NOMO-1 treated with DMSO at 0.1 percent for 48 hours (cell line): ENCODE measurements around the gene IGFLR1.
"Not testable (repeated sequence)": the region's sequence is repeated elsewhere in the genome, so short reads cannot be mapped to it uniquely, and the experiment has no call there.

ENCODE experiments used
- DNase-seq: peaks from one replicate; lab custom pipeline; 2025; ENCODE audit not compliant: unreplicated experiment; lab: John Stamatoyannopoulos, UW

IGFLR1 gene

DNA sequence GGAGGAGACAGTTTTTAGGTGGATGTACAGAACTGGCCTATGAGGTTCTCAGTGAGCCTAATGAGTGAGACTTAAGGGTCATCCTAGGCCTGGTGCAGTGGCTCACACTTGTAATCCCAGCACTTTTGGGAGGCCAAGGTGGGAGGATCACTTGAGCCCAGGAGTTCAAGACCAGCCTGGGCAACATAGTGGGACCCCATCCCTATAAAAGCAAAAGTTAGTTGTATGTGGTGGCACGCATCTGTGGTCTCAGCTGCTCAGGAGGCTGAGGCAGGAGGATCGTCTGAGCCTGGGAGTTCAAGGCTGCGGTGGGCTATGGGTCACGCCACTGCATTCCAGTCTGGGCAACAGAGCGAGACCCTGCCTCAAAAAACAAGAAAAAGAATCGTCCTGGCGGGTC lies 18.1 kb downstream of the IGFLR1 start:
- not testable (repeated sequence) for DNase-seq

DNA sequence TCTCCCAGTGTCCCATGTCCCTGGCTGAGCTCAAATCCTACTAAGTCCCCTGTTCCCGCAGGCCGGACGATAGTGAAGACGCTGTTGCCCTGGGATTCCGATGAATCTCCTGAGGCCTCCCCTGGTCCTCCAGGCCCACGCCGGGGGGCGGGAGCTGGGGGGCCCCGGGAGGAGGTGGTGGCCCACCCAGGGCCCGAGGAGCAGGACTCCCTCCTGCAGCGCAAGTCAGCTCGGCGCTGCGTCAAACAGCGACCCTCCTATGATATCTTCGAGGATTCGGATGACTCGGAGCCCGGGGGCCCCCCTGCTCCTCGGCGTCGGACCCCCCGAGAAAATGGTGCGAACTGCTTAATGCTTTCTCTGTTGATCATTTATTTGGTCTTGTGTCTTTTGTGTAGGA lies 18.6 kb downstream of the IGFLR1 start:
- no peak for DNase-seq

DNA sequence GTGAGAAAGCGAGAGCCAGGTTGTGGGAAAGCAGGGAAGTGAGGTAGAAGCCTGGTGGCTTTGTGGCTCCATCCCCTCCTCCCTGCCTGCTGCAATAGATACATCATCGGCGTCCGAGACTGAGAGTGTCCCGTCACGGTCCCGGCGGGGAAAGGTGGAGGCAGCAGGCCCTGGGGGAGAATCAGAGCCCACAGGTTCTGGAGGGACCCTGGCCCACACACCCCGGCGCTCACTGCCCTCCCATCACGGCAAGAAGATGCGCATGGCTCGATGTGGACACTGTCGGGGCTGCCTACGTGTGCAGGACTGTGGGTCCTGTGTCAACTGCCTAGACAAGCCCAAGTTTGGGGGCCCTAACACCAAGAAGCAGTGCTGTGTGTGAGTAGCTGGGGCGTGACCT lies 19.4 kb downstream of the IGFLR1 start:
- DNase-seq, result no peak

DNA sequence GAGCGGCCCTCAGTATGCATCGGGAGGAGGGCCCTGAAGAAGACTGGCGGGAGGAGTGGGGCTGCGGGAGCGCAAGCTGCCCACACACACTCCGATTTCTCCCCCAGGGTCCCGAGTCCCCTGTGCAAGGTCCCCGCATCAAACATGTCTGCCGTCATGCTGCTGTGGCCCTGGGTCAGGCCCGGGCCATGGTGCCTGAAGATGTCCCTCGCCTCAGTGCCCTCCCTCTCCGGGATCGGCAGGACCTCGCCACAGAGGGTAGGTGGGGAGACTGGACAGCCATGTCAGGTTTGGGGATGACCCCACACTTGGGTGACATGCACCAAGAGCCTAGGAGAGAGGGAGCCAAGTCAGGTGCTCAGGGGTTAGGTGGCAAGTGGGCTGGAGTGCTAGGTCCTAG lies 19.8 kb downstream of the IGFLR1 start:
- no peak for DNase-seq

DNA sequence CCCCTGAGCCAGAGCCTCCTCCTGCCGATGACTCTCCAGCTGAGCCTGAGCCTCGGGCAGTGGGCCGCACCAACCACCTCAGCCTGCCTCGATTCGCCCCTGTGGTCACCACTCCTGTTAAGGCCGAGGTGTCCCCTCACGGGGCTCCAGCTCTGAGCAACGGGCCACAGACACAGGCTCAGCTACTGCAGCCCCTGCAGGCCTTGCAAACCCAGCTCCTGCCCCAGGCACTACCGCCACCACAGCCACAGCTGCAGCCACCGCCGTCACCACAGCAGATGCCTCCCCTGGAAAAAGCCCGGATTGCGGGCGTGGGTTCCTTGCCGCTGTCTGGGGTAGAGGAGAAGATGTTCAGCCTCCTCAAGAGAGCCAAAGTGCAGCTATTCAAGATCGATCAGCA lies 20.9 kb downstream of the IGFLR1 start:
- DNase-seq, result no peak

DNA sequence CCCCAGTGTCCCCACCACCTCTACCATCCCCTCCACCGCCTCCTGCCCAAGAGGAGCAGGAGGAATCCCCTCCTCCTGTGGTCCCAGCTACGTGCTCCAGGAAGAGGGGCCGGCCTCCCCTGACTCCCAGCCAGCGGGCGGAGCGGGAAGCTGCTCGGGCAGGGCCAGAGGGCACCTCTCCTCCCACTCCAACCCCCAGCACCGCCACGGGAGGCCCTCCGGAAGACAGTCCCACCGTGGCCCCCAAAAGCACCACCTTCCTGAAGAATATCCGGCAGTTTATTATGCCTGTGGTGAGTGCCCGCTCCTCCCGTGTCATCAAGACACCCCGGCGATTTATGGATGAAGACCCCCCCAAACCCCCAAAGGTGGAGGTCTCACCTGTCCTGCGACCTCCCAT lies 21.6 kb downstream of the IGFLR1 start:
- DNase-seq, result no peak

DNA sequence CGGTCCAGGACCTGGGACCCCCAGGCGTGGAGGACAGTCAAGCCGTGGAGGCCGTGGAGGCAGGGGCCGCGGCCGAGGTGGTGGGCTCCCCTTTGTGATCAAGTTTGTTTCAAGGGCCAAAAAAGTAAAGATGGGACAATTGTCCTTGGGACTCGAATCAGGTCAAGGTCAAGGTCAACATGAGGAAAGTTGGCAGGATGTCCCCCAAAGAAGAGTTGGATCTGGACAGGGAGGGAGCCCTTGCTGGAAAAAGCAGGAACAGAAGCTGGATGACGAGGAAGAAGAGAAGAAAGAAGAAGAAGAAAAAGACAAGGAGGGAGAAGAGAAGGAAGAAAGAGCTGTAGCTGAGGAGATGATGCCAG lies 22.1 kb downstream of the IGFLR1 start:
- DNase-seq, result no peak

DNA sequence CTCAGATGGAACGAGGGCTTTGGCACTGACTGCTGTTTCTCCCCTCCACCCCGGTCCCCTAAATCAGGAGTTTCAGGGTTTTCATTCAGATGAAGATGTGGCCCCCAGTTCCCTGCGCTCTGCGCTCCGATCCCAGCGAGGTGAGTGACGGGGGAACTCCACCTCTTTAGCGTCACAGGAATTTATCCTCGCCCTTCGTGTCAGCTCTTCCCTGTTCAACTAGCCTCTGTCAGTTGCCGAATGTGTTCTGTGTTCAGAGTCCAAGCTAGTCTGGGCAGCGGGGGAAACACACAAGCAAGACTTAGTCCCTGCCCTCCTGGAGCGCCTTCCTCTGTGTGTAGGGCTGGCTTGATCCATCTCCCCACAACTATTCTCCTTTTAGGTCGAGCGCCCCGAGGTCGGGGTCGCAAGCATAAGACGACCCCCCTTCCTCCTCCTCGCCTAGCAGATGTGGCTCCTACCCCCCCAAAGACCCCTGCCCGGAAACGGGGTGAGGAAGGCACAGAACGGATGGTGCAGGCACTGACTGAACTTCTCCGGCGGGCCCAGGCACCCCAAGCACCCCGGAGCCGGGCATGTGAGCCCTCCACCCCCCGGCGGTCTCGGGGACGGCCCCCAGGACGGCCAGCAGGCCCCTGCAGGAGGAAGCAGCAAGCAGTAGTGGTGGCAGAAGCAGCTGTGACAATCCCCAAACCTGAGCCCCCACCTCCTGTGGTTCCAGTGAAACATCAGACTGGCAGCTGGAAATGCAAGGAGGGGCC lies 22.7 kb downstream of the IGFLR1 start:
- no peak for DNase-seq

DNA sequence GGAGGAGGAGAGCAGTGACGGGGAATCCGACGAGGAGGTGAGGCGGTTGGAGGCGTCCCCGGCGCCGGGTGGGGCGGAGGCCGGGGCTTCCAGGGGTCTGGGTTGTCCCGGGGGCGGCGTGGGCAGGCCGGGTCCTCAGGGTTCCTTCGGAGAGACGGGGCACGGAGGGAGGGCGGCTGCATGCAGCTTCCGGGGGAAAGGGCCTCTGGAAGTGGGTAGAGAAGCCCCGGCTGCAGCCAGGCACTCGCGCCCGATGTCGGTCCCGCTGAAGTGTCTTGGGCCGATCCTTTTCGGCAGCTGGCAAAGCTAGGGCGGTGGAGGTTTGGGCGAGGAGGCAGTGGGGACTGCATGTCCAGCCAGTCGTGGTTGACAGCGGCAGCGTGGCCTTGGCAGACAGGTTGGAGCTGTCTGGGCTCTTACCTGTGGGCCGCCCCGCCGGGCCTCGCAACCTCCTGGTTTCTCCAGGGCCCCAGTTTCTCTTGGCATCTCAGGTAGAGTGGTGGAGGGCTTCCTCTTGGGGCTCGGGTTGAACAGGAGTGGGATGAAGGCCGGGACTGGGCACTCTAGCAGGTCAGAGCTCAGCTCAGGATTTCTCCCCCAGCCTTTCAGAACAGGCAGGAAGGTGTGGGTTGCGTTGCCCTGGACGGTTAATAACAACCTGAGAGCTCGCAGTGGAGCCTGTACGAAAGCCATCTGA lies 23.8 kb downstream of the IGFLR1 start:
- DNase-seq, result no peak

DNA sequence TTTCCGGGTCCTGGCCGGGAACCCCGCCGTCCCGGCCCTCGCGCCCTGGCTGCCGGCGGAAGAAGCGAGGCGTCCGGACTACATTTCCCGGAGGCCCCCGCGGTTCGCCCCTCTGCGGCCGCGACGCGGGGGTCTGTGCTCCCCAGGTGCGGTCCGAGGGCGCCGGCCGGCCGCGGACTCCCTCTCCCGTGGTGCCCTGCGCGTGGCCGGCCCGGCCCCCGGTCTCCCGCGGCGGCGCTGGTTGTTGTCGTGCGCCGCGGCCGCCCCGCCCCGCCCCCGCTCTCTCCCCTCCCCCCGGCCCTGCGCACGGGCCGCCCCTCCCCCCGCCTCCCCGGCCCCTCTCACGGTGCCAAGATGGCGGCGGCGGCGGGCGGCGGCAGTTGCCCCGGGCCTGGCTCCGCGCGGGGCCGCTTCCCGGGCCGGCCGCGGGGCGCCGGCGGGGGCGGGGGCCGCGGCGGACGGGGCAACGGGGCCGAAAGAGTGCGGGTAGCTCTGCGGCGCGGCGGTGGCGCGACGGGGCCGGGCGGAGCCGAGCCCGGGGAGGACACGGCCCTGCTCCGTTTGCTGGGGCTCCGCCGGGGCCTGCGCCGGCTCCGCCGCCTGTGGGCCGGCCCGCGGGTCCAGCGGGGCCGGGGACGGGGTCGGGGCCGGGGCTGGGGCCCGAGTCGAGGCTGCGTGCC lies 24.4 kb downstream of the IGFLR1 start, which contains the start of gene KMT2B:
KMT2B (plus strand) TSS at position 339 of the 680 bp plus-strand sequence; CDS start at position 355, 16 bp downstream.
- DNase-seq, result no peak

DNA sequence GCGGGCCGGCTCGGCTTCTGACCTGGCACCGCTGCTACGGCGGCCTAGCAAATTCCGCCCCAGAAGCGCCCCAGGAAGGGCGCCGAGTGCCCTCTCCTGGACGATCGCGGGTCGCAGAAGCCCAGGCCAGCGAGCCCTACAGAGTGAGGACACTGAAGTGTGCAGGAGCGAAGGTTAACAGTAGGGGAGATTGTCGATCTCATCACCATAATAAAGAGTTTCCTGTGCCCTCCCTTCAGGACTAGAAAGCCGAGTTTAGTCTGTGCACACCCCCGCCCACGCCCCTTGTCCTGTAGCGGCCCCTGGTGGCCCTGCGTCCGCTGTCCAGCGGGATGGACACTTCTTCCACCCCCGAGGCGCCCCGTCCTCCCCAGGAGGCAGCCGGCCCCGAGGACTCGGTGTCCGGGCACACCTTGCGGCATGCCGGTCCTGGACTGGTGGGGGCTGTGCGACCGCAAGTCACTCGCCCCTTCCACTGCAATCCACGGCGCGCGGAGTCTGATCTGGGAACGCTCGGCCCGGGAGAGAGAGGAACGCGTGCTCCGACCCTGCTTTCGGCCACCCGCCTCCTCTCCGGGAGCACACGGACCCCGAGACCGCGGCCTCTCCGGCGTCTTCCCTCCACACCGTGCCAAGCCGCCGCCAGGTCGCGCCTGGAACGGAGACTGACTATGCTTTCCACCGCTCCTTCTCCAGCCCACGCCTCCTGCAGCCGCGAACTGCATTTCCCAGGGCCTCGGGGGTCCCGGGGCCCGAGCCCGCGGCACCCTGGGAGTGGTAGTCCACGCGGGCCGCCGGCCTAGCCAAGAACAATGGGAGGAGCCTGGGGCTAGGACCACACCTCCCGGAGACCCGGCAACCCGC lies 25.2 kb downstream of the IGFLR1 start:
- peak; percentile 95 for DNase-seq

DNA sequence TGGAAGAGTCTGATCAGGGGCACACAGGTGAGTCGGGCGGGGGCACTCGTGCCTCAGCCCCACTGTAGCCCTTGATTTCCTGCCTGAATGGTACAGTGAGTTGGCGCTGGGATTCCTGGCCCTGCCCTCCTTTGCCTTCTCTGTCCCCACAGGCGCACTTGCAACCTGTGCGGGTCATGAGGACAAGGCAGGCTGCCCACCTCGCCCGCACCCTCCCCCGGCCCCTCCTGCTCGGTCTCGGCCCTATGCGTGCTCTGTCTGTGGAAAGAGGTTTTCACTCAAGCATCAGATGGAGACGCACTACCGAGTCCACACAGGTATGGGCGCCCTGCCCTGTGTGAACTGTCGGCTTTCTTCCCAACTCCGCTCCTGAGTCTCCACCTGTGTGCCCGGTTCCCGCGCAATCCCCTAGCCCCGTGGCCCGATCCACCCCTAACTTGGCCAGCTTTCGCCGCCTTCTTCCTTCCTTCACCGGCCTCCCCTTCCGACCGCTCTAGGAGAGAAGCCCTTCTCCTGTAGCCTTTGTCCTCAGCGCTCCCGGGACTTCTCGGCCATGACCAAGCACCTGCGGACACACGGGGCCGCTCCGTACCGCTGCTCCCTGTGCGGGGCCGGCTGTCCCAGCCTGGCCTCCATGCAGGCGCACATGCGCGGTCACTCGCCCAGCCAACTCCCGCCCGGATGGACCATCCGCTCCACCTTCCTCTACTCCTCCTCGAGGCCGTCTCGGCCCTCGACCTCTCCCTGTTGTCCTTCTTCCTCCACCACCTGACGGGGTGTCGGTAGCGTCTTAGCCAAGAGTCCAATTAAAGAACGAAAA lies 26.1 kb downstream of the IGFLR1 start:
- no peak for DNase-seq

DNA sequence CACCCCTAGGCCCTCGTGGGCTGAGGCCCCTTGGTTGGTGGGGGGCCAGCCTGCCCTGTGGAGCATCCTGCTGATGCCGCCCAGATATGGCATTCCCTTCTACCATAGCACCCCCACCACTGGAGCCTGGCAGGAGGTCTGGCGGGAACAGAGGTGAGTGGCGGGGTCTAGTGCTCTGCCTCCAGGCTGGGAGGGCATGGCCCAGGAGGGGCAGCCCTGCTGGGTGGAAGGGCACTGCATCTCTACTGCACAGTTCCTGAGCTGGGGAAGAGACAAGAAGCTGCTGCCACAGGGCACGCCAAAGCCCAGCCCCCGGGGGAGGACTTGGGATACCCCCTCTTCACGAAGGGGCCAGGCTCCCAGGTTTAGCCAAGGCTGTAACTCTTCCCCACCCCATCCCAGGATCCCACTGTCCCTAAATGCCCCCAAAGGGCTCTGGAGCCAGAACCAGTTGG lies 26.9 kb downstream of the IGFLR1 start:
- no peak for DNase-seq

DNA sequence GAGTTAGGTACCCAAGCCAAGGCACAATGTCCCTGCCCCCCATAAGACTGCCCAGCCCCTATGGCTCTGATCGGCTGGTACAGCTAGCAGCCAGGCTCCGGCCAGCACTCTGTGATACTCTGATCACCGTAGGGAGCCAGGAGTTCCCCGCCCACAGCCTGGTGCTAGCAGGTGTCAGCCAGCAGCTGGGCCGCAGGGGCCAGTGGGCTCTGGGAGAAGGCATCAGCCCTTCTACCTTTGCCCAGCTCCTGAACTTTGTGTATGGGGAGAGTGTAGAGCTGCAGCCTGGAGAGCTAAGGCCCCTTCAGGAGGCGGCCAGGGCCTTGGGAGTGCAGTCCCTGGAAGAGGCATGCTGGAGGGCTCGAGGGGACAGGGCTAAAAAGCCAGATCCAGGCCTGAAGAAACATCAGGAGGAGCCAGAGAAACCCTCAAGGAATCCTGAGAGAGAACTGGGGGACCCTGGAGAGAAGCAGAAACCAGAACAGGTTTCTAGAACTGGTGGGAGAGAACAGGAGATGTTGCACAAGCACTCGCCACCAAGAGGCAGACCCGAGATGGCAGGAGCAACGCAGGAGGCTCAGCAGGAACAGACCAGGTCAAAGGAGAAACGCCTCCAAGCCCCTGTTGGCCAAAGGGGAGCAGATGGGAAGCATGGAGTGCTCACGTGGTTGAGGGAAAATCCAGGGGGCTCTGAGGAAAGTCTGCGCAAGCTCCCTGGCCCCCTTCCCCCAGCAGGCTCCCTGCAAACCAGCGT lies 27.5 kb downstream of the IGFLR1 start:
- no peak for DNase-seq

DNA sequence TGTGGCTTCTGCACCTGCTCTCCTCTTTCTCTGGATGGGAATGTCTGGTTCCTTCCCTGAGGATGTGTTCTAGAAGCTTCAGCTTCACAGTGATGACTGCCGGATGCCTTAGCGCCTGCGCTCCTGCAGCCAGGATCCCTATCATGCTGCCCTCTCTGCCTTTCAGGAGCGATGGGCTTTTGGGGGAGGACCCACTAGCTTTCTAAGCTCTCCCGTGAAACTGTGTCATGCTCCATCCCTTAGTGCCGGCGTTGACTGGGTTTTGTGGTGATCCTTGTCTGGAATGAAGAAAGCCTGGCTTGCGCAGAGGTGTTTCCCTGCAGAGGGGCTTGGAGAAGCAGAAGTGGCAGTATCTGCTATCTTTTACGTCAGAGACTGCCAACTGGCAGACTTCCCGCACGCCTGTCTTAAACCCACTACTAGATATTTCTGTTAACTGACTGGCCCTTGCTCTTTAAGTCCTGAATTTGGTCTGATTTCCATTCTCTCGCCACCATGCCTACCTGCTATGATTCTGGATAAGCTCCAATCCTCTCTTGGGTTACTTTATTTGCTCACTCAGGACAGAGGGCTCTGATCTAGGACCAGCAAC lies 28.3 kb downstream of the IGFLR1 start:
- DNase-seq, result no peak

DNA sequence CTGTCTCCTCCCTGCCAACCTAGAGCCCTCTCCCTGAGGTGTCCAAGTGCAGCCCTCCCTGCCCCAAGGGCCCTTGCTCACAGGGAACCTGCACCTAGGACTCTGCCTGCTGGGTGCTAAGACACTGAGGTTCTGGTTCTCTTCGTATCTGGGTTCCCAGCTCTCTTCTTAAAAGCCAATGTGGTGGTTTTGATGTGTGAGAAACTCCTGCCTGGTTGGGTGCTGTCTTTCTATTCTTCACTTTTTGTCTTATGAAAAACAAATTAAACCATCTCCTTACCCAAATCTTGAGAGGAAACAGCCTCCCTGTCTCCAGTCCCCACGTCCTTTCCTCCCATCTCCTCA lies 28.8 kb downstream of the IGFLR1 start:
- DNase-seq, result no peak

DNA sequence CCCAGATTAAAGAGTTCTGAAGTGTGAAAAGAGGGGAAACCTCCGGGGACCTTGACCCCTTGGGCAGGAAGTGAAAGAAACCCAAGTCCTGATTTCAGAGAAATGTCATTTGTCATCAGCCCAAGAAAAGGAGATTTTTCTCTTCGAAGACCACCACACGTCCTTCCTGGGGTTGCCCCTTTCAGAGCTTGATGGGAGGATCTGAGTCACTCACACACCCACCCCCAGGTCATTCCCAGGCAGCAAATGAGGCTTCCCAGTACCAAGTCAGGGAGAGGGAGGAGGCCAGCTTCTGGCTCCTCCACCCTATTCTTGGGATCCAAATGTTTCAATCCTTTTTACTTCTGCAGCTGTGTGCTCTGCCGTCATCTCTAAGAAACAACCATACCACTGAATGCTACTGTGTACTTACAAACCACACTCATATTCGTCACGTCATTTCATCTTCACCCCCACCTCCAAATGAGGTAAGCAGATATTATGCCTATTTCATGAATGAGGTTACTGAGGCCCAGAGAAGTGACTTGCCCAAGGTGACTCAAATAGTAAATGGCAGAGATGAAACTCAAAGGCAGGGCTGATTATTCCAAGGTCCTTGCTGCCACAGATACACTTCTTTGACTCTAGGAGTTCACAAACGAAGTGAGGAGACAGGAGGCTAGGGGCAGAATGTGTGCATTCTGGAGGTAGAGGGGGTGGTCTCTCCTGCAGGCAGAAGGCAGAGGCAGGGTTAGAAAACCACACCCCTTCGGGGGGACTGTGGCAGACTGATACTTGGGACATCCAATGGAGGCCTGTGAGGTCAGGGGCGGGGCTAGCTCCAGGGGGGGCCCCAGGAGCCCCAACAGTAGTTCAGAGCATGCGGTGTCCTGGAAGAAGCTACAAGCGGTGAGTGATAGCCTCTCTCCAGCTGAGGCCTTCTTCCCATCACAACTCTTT lies 29.4 kb downstream of the IGFLR1 start:
- DNase-seq, result no peak
